AG09319 (cell line): ENCODE data around the gene IFI27.

Experiments
- DNase-seq: peaks from one replicate; pipeline ENCODE4 v3.0.0-alpha.2; 2010; ENCODE audit warnings: low read depth; ENCODE audit errors: extremely low read depth
- CTCF ChIP-seq: IDR thresholded peaks from 2 replicates; pipeline ENCODE4 v1.5.1; 2011; ENCODE audit warnings: low read depth, mild to moderate bottlenecking, inconsistent platforms, low read length, moderate library complexity

Gene IFI27

GRCh38 chr14:94113490-94113889, 3.0 kb downstream of the IFI27 start:
- no peak for TF ChIP-seq CTCF
- DNase-seq: no peak

- DNase-seq: no peak
- TF ChIP-seq CTCF: no peak
These were observed 3.5 kb downstream of the IFI27 start for GRCh38 chr14:94113908-94114588.

- no peak for TF ChIP-seq CTCF
- no peak for DNase-seq
These were observed 4.1 kb downstream of the IFI27 start for GRCh38 chr14:94114589-94115057.

- no peak for TF ChIP-seq CTCF
- DNase-seq: no peak
These were observed 4.6 kb downstream of the IFI27 start for GRCh38 chr14:94115058-94115591.

GRCh38 chr14:94115631-94116030, 5.1 kb downstream of the IFI27 start:
- TF ChIP-seq CTCF: no peak
- no peak for DNase-seq

- no peak for TF ChIP-seq CTCF
- DNase-seq: no peak
These were observed 6.2 kb downstream of the IFI27 start for GRCh38 chr14:94116701-94117100.

GRCh38 chr14:94117856-94118255, 7.3 kb downstream of the IFI27 start:
- TF ChIP-seq CTCF: no peak
- no peak for DNase-seq
